ENCODE measurements around the gene CALN1. TPM values are rescaled to one million over a fixed set of nuclear protein-coding genes. Genes with fewer than 3 reads are reported as not detected.

CALN1 gene
- total and polyA plus RNA-seq, 2 experiments from 2014 or later, result 7.6 to 14.5 TPM

DNA sequence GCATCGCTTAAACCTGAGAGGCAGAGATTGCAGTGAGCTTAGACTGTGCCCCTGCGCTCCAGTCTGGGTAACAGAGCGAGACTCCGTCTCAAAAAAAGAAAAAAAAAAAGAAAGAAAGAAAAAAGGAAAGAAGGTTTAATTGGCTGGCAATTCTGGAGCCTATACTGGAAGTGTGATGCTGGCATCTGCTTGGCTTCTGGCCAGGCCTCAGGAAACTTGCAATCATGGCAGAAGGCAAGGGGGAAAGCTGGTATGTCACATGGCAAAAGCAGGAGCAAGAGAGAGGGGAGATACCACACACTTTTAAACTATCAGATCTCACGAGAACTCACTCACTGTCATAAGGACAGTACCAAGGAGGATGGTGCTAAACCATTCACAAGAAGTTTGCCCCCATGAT lies 190.0 kb downstream of the CALN1 start:
- DNase-seq (ENCODE audit: low spot score) (no peak), ATAC-seq (no peak)
- Histone ChIP-seq H3K9me2 (ENCODE audit: insufficient read depth) (no peaks in the 10 kb centered on the region), H3K4me1 (ENCODE audit: insufficient read depth) (no peaks in the 10 kb centered on the region), H3K27me3 (ENCODE audit: insufficient read depth) (no peaks in the 10 kb centered on the region), H3K27ac (ENCODE audit: low read depth) (no peak overlapping the region), H3K79me2 (replicated peaks; ENCODE audit: insufficient read depth) (peaks cover 15% of the 10 kb centered on the region; the same call in 1 of the 2 replicates), H2AFZ (no peak overlapping the region), H3K4me2 (no peak overlapping the region), H3K36me3 (ENCODE audit: insufficient read depth) (0 out of 2 replicates have a peak, but pooled peaks cover 3% of the 10 kb centered on the region), H3K4me3 (no peak overlapping the region), H4K20me1 (replicated peaks; ENCODE audit: insufficient read depth) (no peaks in the 10 kb centered on the region; the same call in none of the 2 replicates), H3F3A (replicated peaks; ENCODE audit: low read depth) (no peaks in the 10 kb centered on the region)
- Mint-ChIP-seq H3K4me1 (peaks cover 2% of the 10 kb centered on the region; the same call in 1 of the 3 replicates), H3K27me3 (ENCODE audit: insufficient read depth, low read depth, poor library complexity) (no peaks in the 10 kb centered on the region), H3K27ac (no peak overlapping the region), H3K36me3 (ENCODE audit: low read depth) (peaks cover 23% of the 10 kb centered on the region), H3K4me3 (no peak overlapping the region), H3K9me3 (peaks cover 14% of the 10 kb centered on the region; the same call in 2 of the 3 replicates)
- TF ChIP-seq JUNB (IDR thresholded peaks at IDR 0.05; ENCODE audit: unreplicated experiment) (no peak), POLR2AphosphoS5 (IDR thresholded peaks at IDR 0.05; ENCODE audit: low read depth) (no peak), ZNF331 (CRISPR knock-in tag; IDR thresholded peaks at IDR 0.05; ENCODE audit: low read depth) (no peak), ZNF114 (CRISPR knock-in tag; IDR thresholded peaks at IDR 0.05) (no peak), CREB1 (CRISPR knock-in tag; IDR thresholded peaks at IDR 0.05; ENCODE audit: low read depth) (no peak), EZH2phosphoT487 (IDR thresholded peaks at IDR 0.05; ENCODE audit: unreplicated experiment) (no peak), NANOG (IDR thresholded peaks at IDR 0.05; ENCODE audit: borderline replicate concordance) (no peak), EZH2 (IDR thresholded peaks at IDR 0.05; ENCODE audit: low read depth, unreplicated experiment) (no peak), STAT1 (IDR thresholded peaks at IDR 0.05; ENCODE audit: unreplicated experiment) (no peak)
- TF ChIP-seq, protein P1, sequence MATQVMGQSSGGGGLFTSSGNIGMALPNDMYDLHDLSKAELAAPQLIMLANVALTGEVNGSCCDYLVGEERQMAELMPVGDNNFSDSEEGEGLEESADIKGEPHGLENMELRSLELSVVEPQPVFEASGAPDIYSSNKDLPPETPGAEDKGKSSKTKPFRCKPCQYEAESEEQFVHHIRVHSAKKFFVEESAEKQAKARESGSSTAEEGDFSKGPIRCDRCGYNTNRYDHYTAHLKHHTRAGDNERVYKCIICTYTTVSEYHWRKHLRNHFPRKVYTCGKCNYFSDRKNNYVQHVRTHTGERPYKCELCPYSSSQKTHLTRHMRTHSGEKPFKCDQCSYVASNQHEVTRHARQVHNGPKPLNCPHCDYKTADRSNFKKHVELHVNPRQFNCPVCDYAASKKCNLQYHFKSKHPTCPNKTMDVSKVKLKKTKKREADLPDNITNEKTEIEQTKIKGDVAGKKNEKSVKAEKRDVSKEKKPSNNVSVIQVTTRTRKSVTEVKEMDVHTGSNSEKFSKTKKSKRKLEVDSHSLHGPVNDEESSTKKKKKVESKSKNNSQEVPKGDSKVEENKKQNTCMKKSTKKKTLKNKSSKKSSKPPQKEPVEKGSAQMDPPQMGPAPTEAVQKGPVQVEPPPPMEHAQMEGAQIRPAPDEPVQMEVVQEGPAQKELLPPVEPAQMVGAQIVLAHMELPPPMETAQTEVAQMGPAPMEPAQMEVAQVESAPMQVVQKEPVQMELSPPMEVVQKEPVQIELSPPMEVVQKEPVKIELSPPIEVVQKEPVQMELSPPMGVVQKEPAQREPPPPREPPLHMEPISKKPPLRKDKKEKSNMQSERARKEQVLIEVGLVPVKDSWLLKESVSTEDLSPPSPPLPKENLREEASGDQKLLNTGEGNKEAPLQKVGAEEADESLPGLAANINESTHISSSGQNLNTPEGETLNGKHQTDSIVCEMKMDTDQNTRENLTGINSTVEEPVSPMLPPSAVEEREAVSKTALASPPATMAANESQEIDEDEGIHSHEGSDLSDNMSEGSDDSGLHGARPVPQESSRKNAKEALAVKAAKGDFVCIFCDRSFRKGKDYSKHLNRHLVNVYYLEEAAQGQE (IDR thresholded peaks at IDR 0.05; ENCODE audit: unreplicated experiment), result no peak
- TF ChIP-seq, protein P2, sequence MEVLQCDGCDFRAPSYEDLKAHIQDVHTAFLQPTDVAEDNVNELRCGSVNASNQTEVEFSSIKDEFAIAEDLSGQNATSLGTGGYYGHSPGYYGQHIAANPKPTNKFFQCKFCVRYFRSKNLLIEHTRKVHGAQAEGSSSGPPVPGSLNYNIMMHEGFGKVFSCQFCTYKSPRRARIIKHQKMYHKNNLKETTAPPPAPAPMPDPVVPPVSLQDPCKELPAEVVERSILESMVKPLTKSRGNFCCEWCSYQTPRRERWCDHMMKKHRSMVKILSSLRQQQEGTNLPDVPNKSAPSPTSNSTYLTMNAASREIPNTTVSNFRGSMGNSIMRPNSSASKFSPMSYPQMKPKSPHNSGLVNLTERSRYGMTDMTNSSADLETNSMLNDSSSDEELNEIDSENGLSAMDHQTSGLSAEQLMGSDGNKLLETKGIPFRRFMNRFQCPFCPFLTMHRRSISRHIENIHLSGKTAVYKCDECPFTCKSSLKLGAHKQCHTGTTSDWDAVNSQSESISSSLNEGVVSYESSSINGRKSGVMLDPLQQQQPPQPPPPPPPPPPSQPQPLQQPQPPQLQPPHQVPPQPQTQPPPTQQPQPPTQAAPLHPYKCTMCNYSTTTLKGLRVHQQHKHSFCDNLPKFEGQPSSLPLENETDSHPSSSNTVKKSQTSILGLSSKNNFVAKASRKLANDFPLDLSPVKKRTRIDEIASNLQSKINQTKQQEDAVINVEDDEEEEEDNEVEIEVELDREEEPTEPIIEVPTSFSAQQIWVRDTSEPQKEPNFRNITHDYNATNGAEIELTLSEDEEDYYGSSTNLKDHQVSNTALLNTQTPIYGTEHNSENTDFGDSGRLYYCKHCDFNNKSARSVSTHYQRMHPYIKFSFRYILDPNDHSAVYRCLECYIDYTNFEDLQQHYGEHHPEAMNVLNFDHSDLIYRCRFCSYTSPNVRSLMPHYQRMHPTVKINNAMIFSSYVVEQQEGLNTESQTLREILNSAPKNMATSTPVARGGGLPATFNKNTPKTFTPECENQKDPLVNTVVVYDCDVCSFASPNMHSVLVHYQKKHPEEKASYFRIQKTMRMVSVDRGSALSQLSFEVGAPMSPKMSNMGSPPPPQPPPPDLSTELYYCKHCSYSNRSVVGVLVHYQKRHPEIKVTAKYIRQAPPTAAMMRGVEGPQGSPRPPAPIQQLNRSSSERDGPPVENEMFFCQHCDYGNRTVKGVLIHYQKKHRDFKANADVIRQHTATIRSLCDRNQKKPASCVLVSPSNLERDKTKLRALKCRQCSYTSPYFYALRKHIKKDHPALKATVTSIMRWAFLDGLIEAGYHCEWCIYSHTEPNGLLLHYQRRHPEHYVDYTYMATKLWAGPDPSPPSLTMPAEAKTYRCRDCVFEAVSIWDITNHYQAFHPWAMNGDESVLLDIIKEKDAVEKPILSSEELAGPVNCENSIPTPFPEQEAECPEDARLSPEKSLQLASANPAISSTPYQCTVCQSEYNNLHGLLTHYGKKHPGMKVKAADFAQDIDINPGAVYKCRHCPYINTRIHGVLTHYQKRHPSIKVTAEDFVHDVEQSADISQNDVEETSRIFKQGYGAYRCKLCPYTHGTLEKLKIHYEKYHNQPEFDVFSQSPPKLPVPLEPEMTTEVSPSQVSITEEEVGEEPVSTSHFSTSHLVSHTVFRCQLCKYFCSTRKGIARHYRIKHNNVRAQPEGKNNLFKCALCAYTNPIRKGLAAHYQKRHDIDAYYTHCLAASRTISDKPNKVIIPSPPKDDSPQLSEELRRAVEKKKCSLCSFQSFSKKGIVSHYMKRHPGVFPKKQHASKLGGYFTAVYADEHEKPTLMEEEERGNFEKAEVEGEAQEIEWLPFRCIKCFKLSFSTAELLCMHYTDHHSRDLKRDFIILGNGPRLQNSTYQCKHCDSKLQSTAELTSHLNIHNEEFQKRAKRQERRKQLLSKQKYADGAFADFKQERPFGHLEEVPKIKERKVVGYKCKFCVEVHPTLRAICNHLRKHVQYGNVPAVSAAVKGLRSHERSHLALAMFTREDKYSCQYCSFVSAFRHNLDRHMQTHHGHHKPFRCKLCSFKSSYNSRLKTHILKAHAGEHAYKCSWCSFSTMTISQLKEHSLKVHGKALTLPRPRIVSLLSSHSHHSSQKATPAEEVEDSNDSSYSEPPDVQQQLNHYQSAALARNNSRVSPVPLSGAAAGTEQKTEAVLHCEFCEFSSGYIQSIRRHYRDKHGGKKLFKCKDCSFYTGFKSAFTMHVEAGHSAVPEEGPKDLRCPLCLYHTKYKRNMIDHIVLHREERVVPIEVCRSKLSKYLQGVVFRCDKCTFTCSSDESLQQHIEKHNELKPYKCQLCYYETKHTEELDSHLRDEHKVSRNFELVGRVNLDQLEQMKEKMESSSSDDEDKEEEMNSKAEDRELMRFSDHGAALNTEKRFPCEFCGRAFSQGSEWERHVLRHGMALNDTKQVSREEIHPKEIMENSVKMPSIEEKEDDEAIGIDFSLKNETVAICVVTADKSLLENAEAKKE (CRISPR knock-in tag; IDR thresholded peaks at IDR 0.05), result no peak
- TF ChIP-seq, protein P3, sequence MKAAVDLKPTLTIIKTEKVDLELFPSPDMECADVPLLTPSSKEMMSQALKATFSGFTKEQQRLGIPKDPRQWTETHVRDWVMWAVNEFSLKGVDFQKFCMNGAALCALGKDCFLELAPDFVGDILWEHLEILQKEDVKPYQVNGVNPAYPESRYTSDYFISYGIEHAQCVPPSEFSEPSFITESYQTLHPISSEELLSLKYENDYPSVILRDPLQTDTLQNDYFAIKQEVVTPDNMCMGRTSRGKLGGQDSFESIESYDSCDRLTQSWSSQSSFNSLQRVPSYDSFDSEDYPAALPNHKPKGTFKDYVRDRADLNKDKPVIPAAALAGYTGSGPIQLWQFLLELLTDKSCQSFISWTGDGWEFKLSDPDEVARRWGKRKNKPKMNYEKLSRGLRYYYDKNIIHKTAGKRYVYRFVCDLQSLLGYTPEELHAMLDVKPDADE (IDR thresholded peaks at IDR 0.05), result no peak
- TF ChIP-seq, protein P4, sequence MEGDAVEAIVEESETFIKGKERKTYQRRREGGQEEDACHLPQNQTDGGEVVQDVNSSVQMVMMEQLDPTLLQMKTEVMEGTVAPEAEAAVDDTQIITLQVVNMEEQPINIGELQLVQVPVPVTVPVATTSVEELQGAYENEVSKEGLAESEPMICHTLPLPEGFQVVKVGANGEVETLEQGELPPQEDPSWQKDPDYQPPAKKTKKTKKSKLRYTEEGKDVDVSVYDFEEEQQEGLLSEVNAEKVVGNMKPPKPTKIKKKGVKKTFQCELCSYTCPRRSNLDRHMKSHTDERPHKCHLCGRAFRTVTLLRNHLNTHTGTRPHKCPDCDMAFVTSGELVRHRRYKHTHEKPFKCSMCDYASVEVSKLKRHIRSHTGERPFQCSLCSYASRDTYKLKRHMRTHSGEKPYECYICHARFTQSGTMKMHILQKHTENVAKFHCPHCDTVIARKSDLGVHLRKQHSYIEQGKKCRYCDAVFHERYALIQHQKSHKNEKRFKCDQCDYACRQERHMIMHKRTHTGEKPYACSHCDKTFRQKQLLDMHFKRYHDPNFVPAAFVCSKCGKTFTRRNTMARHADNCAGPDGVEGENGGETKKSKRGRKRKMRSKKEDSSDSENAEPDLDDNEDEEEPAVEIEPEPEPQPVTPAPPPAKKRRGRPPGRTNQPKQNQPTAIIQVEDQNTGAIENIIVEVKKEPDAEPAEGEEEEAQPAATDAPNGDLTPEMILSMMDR (conservative IDR thresholded peaks at IDR 0.05; ENCODE audit: low read depth in 2 of 2), result no peak

Data from GM23338 (cell line).